ENCODE results near the gene PBRM1. TPM values are rescaled to one million over a fixed set of nuclear protein-coding genes. Genes with fewer than 3 reads are reported as not detected.

The PBRM1 gene
- total and polyA plus RNA-seq, 2 of the 13 experiments (the other 11 are each of a cell fraction or from before 2014, with no cell fraction given) = 10.9 to 33.2 TPM

DNA sequence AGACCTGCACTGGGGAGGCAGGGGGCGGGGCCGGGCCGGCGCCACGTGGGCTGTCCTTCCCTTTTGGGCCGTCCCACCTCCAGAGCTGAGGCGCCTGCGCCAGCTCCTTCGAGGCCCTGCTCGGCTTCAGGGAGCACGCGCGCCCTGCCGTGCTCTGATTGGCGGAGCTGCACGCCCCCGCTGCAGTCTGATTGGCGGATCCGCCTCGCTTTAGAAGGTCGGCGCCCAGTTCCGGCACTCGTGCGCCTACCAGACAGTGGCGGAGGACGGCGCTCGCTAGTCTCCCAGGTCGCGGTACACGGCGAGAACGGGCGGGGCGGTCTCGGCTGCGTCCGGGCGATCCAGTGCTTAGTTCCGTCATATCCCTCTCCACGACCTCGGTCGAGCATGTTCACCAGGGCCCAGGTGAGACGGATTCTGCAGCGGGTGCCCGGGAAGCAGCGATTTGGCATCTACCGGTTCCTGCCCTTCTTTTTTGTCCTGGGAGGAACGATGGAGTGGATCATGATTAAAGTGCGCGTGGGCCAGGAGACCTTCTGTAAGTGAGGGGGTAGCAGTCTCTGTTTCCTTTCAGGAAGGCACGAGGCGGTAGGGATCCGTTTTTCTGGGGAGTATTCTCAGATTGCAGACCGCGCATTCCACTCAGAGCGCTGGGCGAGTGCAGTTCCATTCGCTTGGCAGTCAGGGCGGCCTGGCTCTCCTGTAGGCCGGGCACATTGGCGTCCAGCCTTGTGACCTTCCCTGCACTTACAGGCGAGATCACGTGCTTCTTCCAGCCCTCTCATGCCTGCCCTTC lies 149.1 kb downstream of the PBRM1 start, which contains the start of gene UQCC5 (continued):
- TF ChIP-seq, protein P1, sequence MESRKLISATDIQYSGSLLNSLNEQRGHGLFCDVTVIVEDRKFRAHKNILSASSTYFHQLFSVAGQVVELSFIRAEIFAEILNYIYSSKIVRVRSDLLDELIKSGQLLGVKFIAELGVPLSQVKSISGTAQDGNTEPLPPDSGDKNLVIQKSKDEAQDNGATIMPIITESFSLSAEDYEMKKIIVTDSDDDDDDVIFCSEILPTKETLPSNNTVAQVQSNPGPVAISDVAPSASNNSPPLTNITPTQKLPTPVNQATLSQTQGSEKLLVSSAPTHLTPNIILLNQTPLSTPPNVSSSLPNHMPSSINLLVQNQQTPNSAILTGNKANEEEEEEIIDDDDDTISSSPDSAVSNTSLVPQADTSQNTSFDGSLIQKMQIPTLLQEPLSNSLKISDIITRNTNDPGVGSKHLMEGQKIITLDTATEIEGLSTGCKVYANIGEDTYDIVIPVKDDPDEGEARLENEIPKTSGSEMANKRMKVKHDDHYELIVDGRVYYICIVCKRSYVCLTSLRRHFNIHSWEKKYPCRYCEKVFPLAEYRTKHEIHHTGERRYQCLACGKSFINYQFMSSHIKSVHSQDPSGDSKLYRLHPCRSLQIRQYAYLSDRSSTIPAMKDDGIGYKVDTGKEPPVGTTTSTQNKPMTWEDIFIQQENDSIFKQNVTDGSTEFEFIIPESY (CRISPR knock-in tag; IDR thresholded peaks at IDR 0.05) = 0 out of 2 replicates have a peak, but pooled peaks have one; percentile 11
- TF ChIP-seq TOE1 (CRISPR knock-in tag; IDR thresholded peaks at IDR 0.05) (no peak), XRCC5 (optimal IDR thresholded peaks at IDR 0.05; ENCODE audit: low read length) (peak; percentile 54), MIXL1 (CRISPR knock-in tag; IDR thresholded peaks at IDR 0.05) (peak; percentile 30; the same call in 1 of the 2 replicates), MAFK (conservative IDR thresholded peaks at IDR 0.05 in 1 of 2, IDR thresholded peaks at IDR 0.05 in 1 of 2; ENCODE audit: low read length in 2 of 2) (no peak), CEBPG (CRISPR knock-in tag; IDR thresholded peaks at IDR 0.05) (peak; percentile 10; the same call in 1 of the 2 replicates), ZMYM4 (CRISPR knock-in tag; IDR thresholded peaks at IDR 0.05) (peak; percentile 82; the same call in 1 of the 2 replicates), ZC3H13 (CRISPR knock-in tag; IDR thresholded peaks at IDR 0.05) (peak; percentile 97), ATRX (CRISPR knock-in tag; IDR thresholded peaks at IDR 0.05; ENCODE audit: borderline replicate concordance) (no peak), HCFC1 (IDR thresholded peaks at IDR 0.05; ENCODE audit: low read depth, low read length) (no peak), ZBTB8A (CRISPR knock-in tag; IDR thresholded peaks at IDR 0.05; ENCODE audit: borderline replicate concordance, low read depth) (peak; percentile 94; the same call in 1 of the 2 replicates), SIN3B (IDR thresholded peaks at IDR 0.05; ENCODE audit: low read length) (no peak), ZNF12 (CRISPR knock-in tag; IDR thresholded peaks at IDR 0.05) (no peak), CCDC6 (CRISPR knock-in tag; IDR thresholded peaks at IDR 0.05) (peak; percentile 99), ZNF598 (CRISPR knock-in tag; IDR thresholded peaks at IDR 0.05; ENCODE audit: borderline replicate concordance) (peak; percentile 73; the same call in 1 of the 2 replicates), RNF2 (conservative IDR thresholded peaks at IDR 0.05; ENCODE audit: low read depth) (0 out of 2 replicates have a peak, but pooled peaks have one; percentile 54), SRY (CRISPR knock-in tag; IDR thresholded peaks at IDR 0.05) (0 out of 2 replicates have a peak, but pooled peaks have one; percentile 19)
- TF ChIP-seq, protein P2, sequence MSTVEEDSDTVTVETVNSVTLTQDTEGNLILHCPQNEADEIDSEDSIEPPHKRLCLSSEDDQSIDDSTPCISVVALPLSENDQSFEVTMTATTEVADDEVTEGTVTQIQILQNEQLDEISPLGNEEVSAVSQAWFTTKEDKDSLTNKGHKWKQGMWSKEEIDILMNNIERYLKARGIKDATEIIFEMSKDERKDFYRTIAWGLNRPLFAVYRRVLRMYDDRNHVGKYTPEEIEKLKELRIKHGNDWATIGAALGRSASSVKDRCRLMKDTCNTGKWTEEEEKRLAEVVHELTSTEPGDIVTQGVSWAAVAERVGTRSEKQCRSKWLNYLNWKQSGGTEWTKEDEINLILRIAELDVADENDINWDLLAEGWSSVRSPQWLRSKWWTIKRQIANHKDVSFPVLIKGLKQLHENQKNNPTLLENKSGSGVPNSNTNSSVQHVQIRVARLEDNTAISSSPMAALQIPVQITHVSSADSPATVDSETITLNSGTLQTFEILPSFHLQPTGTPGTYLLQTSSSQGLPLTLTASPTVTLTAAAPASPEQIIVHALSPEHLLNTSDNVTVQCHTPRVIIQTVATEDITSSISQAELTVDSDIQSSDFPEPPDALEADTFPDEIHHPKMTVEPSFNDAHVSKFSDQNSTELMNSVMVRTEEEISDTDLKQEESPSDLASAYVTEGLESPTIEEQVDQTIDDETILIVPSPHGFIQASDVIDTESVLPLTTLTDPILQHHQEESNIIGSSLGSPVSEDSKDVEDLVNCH (CRISPR knock-in tag; IDR thresholded peaks at IDR 0.05) = no peak
- TF ChIP-seq, protein P3, sequence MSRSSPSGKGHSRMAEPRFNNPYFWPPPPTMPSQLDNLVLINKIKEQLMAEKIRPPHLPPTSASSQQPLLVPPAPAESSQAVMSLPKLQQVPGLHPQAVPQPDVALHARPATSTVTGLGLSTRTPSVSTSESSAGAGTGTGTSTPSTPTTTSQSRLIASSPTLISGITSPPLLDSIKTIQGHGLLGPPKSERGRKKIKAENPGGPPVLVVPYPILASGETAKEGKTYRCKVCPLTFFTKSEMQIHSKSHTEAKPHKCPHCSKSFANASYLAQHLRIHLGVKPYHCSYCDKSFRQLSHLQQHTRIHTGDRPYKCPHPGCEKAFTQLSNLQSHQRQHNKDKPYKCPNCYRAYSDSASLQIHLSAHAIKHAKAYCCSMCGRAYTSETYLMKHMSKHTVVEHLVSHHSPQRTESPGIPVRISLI (CRISPR knock-in tag; IDR thresholded peaks at IDR 0.05; ENCODE audit: borderline replicate concordance) = peak; percentile 20; the same call in 1 of the 2 replicates
- TF ChIP-seq, protein P4, sequence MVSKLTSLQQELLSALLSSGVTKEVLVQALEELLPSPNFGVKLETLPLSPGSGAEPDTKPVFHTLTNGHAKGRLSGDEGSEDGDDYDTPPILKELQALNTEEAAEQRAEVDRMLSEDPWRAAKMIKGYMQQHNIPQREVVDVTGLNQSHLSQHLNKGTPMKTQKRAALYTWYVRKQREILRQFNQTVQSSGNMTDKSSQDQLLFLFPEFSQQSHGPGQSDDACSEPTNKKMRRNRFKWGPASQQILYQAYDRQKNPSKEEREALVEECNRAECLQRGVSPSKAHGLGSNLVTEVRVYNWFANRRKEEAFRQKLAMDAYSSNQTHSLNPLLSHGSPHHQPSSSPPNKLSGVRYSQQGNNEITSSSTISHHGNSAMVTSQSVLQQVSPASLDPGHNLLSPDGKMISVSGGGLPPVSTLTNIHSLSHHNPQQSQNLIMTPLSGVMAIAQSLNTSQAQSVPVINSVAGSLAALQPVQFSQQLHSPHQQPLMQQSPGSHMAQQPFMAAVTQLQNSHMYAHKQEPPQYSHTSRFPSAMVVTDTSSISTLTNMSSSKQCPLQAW (CRISPR knock-in tag; IDR thresholded peaks at IDR 0.05) = peak; percentile 86
